Natural killer cell (primary cell): ENCODE measurements around the gene ARHGEF4. TPM values are rescaled to one million over a fixed set of nuclear protein-coding genes. Genes with fewer than 3 reads are reported as not detected.
A peak's percentile ranks its signal among the peaks of the same experiment; 100 is the strongest.

Experiments
- ATAC-seq, 3 donors: fragments of 150-1000 bp in 2 of 3; fragments of 200-7000 bp in 1 of 3; cut with Tn5 transposase; 1 replicate in 1 of 3; 2 replicates in 2 of 3; pipeline ENCODE4 v1.10.0; 2021; ENCODE audit warnings: mild to moderate bottlenecking in 2 of 3, moderate library complexity in 2 of 3
- DNase-seq, 2 donors: peaks; one replicate each; pipeline versions ENCODE4 v3.0.0 to v3.0.0-alpha.2; 2013 to 2021; ENCODE audit warnings: mixed read lengths in 1 of 2
- H3K27ac ChIP-seq: one replicate; pipeline ENCODE4 v1.5.1; 2013; ENCODE audit warnings: mild to moderate bottlenecking, low read length
- H3K27me3 ChIP-seq: one replicate; pipeline ENCODE4 v1.6.1; 2013; ENCODE audit warnings: low read length; ENCODE audit not compliant: control insufficient read depth, insufficient read depth
- H3K36me3 ChIP-seq: one replicate; pipeline ENCODE4 v1.6.1; 2013; ENCODE audit warnings: low read length; ENCODE audit not compliant: control insufficient read depth, insufficient read depth
- H3K4me1 ChIP-seq: one replicate; pipeline ENCODE4 v1.6.1; 2013; ENCODE audit warnings: low read length; ENCODE audit not compliant: control insufficient read depth, insufficient read depth
- H3K4me3 ChIP-seq: one replicate; pipeline ENCODE4 v1.5.1; 2013; ENCODE audit warnings: low read length
- H3K9me3 ChIP-seq: one replicate; pipeline ENCODE4 v1.6.1; 2013; ENCODE audit warnings: low read length; ENCODE audit not compliant: control insufficient read depth, insufficient read depth
- H3K27ac Mint-ChIP-seq, 2 donors: one replicate each; pipeline ENCODE4 v1.8.0; 2022; ENCODE audit warnings: mild to moderate bottlenecking in 2 of 2, mixed read lengths in 2 of 2, moderate library complexity in 1 of 2
- H3K27me3 Mint-ChIP-seq, 2 donors: one replicate each; pipeline ENCODE4 v1.8.0; 2022; ENCODE audit warnings: low read depth in 2 of 2, mixed read lengths in 2 of 2
- H3K36me3 Mint-ChIP-seq: one replicate; pipeline ENCODE4 v1.8.0; 2022; ENCODE audit warnings: mixed read lengths
- H3K4me1 Mint-ChIP-seq, 2 donors: one replicate each; pipeline ENCODE4 v1.8.0; 2022; ENCODE audit warnings: mixed read lengths in 2 of 2
- H3K4me3 Mint-ChIP-seq: one replicate; pipeline ENCODE4 v1.8.0; 2022; ENCODE audit warnings: mild to moderate bottlenecking, moderate library complexity, mixed read lengths
- H3K9me3 Mint-ChIP-seq, 2 donors: one replicate each; pipeline ENCODE4 v1.8.0; 2022; ENCODE audit warnings: mixed read lengths in 2 of 2
- CTCF ChIP-seq: fragments of 200-600 bp; IDR thresholded peaks from one replicate; pipeline ENCODE4 v1.8.0; 2022; ENCODE audit warnings: antibody characterized with exemption
- WGBS: methylation state at CpG from one replicate; pipeline ENCODE4 v1.1.7; 2013; ENCODE audit warnings: missing lambda C conversion rate; ENCODE audit not compliant: insufficient coverage; 5-methylcytosine and 5-hydroxymethylcytosine counted together
- intact Hi-C: fragments of 100-400 bp; cut with micrococcal nuclease; formaldehyde crosslinking; loops from one replicate; pipeline ENCODE4 v1.14.2; 2022
- total RNA-seq, 4 donors: library from RNA; stranded (reverse); fragments of 120-200 nt in 1 of 4; gene quantifications; one replicate each; pipeline versions ENCODE4 v1.2.3 to v1.2.4, GENCODE V29; 2013 to 2022

ARHGEF4 gene
- total RNA-seq, 3 donors from 2014 or later (not counting 1 experiment from before 2014, with no cell fraction given), result 0.11 TPM; not detected in 2

DNA sequence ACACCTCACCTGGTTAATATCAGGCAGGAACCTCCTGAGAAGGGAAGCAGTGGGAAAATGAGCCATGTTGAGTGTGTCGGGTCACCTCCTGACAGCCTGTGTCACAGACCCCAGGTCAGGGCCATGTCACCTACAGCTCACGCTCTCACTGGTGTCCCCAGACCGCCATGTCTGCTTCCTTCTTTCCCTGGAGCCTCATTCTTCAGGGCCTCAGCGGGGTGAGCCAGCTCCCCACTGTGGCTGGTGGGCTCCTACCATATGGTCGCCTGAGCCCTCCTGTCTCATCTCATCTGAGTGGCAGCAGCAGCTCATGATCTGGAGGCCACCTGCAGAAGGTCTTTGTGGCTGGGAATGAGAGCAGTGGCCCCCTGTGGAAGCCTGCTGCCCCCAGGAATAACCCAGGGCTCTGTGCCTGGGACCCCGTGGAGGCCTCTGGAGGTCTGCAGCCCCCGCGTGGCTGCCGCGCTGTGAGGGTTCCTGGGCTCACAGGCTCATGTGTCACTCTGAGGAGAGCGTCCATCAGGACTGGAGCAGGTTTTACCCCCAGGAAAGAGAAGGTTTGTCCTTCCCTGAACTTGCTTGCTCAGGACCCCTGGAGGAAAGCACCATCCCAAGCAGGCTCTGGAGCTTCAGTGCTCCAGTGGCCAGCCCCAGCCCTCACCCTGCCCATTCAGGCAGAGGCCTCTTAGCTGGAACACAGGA is 200.1 kb downstream of the ARHGEF4 start:
- TF ChIP-seq CTCF, result no peak
- intact Hi-C loops, result no loop called here
- DNase-seq, result no peak
- no peak for ATAC-seq
- no peaks in the 10 kb centered on the region for H3K36me3 ChIP-seq
- H3K4me1 ChIP-seq, result peaks cover 26% of the 10 kb centered on the region
- no peak overlapping the region for H3K4me3 ChIP-seq
- WGBS, result 86% methylated on average over 11 of the region's 11 CpGs
- Mint-ChIP-seq H3K4me3 (no peak overlapping the region), H3K36me3 (no peaks in the 10 kb centered on the region), H3K4me1 (peaks cover 10 to 17% of the 10 kb centered on the region in 2 donors), H3K27me3 (peaks cover 13 to 24% of the 10 kb centered on the region in 2 donors), H3K27ac (no peak overlapping the region), H3K9me3 (no peaks in the 10 kb centered on the region)
- no peak overlapping the region for H3K27ac ChIP-seq
- peaks cover 14% of the 10 kb centered on the region for H3K27me3 ChIP-seq
- H3K9me3 ChIP-seq, result no peaks in the 10 kb centered on the region

GRCh38 chr2:131037398-131038257 is 200.9 kb downstream of the ARHGEF4 start:
- no peaks in the 10 kb centered on the region for H3K9me3 ChIP-seq
- no peaks in the 10 kb centered on the region for H3K36me3 ChIP-seq
- 62% methylated on average over 6 of the region's 6 CpGs for WGBS
- Mint-ChIP-seq H3K36me3 (no peaks in the 10 kb centered on the region), H3K27me3 (peaks cover 13 to 24% of the 10 kb centered on the region in 2 donors), H3K4me3 (peak overlapping the region; percentile 14), H3K4me1 (peaks cover 10 to 17% of the 10 kb centered on the region in 2 donors), H3K27ac (no peak overlapping the region), H3K9me3 (no peaks in the 10 kb centered on the region)
- peaks cover 14% of the 10 kb centered on the region for H3K27me3 ChIP-seq
- no peak overlapping the region for H3K27ac ChIP-seq
- intact Hi-C loops, result no loop called here
- no peak for TF ChIP-seq CTCF
- DNase-seq, result no peak
- peaks cover 29% of the 10 kb centered on the region for H3K4me1 ChIP-seq
- no peak overlapping the region for H3K4me3 ChIP-seq
- ATAC-seq, result no peak

DNA sequence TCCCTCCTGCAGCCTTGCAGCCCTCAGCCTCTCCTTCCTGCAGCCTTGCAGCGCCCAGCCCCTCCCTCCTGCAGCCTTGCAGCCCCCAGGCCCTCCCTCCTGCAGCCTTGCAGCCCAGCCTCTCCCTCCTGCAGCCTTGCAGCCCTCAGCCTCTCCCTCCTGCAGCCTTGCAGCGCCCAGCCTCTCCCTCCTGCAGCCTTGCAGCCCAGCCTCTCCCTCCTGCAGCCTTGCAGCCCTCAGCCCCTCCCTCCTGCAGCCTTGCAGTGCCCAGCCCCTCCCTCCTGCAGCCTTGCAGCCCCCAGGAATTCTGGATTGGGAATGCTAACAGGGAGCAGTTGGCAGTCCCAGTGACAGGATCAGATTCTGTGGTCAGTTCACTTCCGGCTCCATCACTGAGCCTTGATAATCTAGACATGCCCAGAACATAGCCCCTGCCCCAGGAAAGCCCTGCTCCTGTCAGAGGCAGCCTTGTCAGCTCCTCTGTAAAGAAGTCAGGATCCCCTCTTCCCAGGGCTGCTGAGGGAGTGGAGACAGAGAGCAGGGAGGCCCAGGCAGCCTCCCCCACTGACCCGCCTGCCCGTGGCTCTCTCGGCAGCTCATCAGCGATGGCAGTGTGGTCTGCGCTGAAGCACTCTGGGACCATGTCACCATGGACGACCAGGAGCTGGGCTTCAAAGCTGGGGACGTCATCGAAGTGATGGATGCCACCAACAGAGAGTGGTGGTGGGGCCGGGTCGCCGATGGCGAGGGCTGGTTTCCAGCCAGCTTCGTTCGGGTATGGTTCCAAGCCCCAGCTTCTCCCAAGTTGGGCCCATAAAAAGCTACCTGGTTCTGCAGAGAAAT is 201.8 kb downstream of the ARHGEF4 start:
- H3K27ac ChIP-seq, result no peak overlapping the region
- ATAC-seq, result no peak
- peaks cover 14% of the 10 kb centered on the region for H3K27me3 ChIP-seq
- H3K36me3 ChIP-seq, result no peaks in the 10 kb centered on the region
- Mint-ChIP-seq H3K27ac (no peak overlapping the region), H3K9me3 (no peaks in the 10 kb centered on the region), H3K4me1 (peaks cover 10 to 17% of the 10 kb centered on the region in 2 donors), H3K4me3 (no peak overlapping the region), H3K36me3 (no peaks in the 10 kb centered on the region), H3K27me3 (peaks cover 13 to 24% of the 10 kb centered on the region in 2 donors)
- TF ChIP-seq CTCF, result no peak
- H3K9me3 ChIP-seq, result no peaks in the 10 kb centered on the region
- H3K4me3 ChIP-seq, result no peak overlapping the region
- peaks cover 29% of the 10 kb centered on the region for H3K4me1 ChIP-seq
- no peak for DNase-seq
- intact Hi-C loops, result no loop called here
- 92% methylated on average over 17 of the region's 17 CpGs for WGBS
